Neural progenitor cell (in vitro differentiated cells): ENCODE data around the gene PEX12. TPM values are rescaled to one million over a fixed set of nuclear protein-coding genes. Genes with fewer than 3 reads are reported as not detected.
"Not testable (repeated sequence)": the region's sequence is repeated elsewhere in the genome, so short reads cannot be mapped to it uniquely, and the experiment has no call there.

Source experiments
- DNase-seq: peaks from one replicate; pipeline ENCODE4 v3.0.0-alpha.2; 2016; ENCODE audit warnings: low spot score
- H2AFZ ChIP-seq: fragments of 200-600 bp; sonication (generic); replicated peaks from 2 replicates; pipeline ENCODE4 v1.6.1; 2016; ENCODE audit warnings: antibody characterized with exemption
- H3F3A ChIP-seq: fragments of 200-600 bp; sonication (generic); 2 replicates; pipeline ENCODE4 v1.6.1; 2016; ENCODE audit warnings: antibody characterized with exemption, low read depth
- H3K27ac ChIP-seq: fragments of 200-600 bp; sonication (generic); 2 replicates; pipeline ENCODE4 v1.5.1; 2016; ENCODE audit warnings: mild to moderate bottlenecking
- H3K27me3 ChIP-seq: fragments of 200-600 bp; sonication (generic); 2 replicates; pipeline ENCODE4 v1.6.1; 2016; ENCODE audit warnings: mild to moderate bottlenecking, moderate library complexity
- H3K36me3 ChIP-seq: fragments of 200-600 bp; sonication (generic); 2 replicates; pipeline ENCODE4 v1.5.1; 2016
- H3K4me1 ChIP-seq: fragments of 200-600 bp; sonication (generic); 2 replicates; pipeline ENCODE4 v1.6.1; 2016; ENCODE audit warnings: mixed run types
- H3K4me2 ChIP-seq: fragments of 200-600 bp; sonication (generic); 2 replicates; pipeline ENCODE4 v1.6.1; 2016
- H3K4me3 ChIP-seq: fragments of 200-600 bp; sonication (generic); 2 replicates; pipeline ENCODE4 v1.5.1; 2016
- H3K79me2 ChIP-seq: fragments of 200-600 bp; sonication (generic); 2 replicates; pipeline ENCODE4 v1.6.1; 2016; ENCODE audit warnings: low read depth
- H3K9ac ChIP-seq: fragments of 200-600 bp; sonication (generic); 2 replicates; pipeline ENCODE4 v1.6.1; 2016
- H3K9me3 ChIP-seq: fragments of 200-600 bp; sonication (generic); 2 replicates; pipeline ENCODE4 v1.5.1; 2016; ENCODE audit warnings: low read depth
- H4K20me1 ChIP-seq: fragments of 200-600 bp; sonication (generic); 2 replicates; pipeline ENCODE4 v1.6.1; 2016; ENCODE audit warnings: low read depth
- H3K27ac Mint-ChIP-seq: 3 replicates; pipeline ENCODE4 v1.8.0; 2021; ENCODE audit warnings: mixed read lengths
- H3K27me3 Mint-ChIP-seq: 2 replicates; pipeline ENCODE4 v1.8.0; 2022; ENCODE audit warnings: low read depth, mild to moderate bottlenecking, inconsistent platforms, moderate library complexity, mixed read lengths; ENCODE audit not compliant: insufficient read depth
- H3K36me3 Mint-ChIP-seq: 3 replicates; pipeline ENCODE4 v1.8.0; 2021; ENCODE audit warnings: mixed read lengths
- H3K4me1 Mint-ChIP-seq: 3 replicates; pipeline ENCODE4 v1.8.0; 2021; ENCODE audit warnings: mixed read lengths
- H3K4me3 Mint-ChIP-seq: 3 replicates; pipeline ENCODE4 v1.8.0; 2021; ENCODE audit warnings: mild to moderate bottlenecking, moderate library complexity, mixed read lengths
- H3K9me3 Mint-ChIP-seq: 3 replicates; pipeline ENCODE4 v1.8.0; 2020; ENCODE audit warnings: mixed read lengths
- EZH2 ChIP-seq: fragments of 200-600 bp; sonication (generic); IDR thresholded peaks from 2 replicates; pipeline ENCODE4 v1.6.1; 2017; ENCODE audit warnings: antibody characterized with exemption, mild to moderate bottlenecking, moderate library complexity
- EZH2phosphoT487 ChIP-seq: fragments of 200-600 bp; sonication (generic); IDR thresholded peaks from 2 replicates; pipeline ENCODE4 v1.6.1; 2017; ENCODE audit warnings: antibody characterized with exemption
- total RNA-seq: library from RNA; depleted of rRNA; stranded (reverse); fragments of >200 nt; gene quantifications from 2 replicates; pipeline ENCODE4 v1.2.3, GENCODE V29; 2015; ENCODE audit warnings: low replicate concordance
- TF ChIP-seq, protein P1 (sequence below): fragments of 200-600 bp; sonication (generic); IDR thresholded peaks from 2 replicates; pipeline ENCODE4 v1.5.1; 2017; ENCODE audit warnings: antibody characterized with exemption, mild to moderate bottlenecking

PEX12 gene
- total RNA-seq, 1 donor from 2014 or later = 7.0 TPM

DNA sequence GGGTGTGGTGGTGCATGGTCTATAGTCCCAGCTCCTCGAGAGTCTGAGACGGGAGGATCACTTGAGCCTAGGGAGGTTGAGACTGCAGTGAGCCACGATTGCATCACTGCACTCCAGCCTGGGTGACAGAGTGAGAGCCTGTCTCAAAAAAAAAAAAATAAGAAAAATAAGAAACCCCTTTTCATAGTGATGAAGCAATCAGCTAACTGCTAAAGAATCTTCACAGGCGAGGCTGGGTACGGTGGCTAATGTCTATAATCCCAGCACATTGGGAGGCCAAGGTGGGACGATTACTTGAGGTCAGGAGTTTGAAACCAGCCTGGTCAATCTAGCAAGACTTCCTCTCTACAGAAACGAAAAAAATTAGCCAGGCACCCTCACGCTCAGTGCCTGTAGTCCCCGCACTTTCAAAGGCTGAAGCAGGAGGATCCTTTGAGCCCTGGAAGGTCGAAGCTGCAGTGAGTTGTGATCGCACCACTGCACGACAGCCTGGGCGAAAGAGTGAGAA, 41.7 kb downstream of the PEX12 start:
- Histone ChIP-seq H3F3A (no peaks in the 10 kb centered on the region), H3K27ac (no peak overlapping the region), H3K4me2 (no peak overlapping the region), H3K4me1 (no peaks in the 10 kb centered on the region), H3K27me3 (peaks cover 20% of the 10 kb centered on the region), H2AFZ (no peak overlapping the region), H4K20me1 (no peaks in the 10 kb centered on the region), H3K9me3 (no peaks in the 10 kb centered on the region), H3K36me3 (no peaks in the 10 kb centered on the region), H3K79me2 (no peaks in the 10 kb centered on the region), H3K4me3 (no peak overlapping the region), H3K9ac (no peak overlapping the region)
- Mint-ChIP-seq H3K4me1 (no peaks in the 10 kb centered on the region), H3K4me3 (no peak overlapping the region), H3K27me3 (peaks cover 7% of the 10 kb centered on the region), H3K27ac (no peak overlapping the region), H3K36me3 (no peaks in the 10 kb centered on the region), H3K9me3 (no peaks in the 10 kb centered on the region)
- no peak for DNase-seq
- TF ChIP-seq EZH2phosphoT487 (no peak), EZH2 (no peak)
- TF ChIP-seq, protein P1, sequence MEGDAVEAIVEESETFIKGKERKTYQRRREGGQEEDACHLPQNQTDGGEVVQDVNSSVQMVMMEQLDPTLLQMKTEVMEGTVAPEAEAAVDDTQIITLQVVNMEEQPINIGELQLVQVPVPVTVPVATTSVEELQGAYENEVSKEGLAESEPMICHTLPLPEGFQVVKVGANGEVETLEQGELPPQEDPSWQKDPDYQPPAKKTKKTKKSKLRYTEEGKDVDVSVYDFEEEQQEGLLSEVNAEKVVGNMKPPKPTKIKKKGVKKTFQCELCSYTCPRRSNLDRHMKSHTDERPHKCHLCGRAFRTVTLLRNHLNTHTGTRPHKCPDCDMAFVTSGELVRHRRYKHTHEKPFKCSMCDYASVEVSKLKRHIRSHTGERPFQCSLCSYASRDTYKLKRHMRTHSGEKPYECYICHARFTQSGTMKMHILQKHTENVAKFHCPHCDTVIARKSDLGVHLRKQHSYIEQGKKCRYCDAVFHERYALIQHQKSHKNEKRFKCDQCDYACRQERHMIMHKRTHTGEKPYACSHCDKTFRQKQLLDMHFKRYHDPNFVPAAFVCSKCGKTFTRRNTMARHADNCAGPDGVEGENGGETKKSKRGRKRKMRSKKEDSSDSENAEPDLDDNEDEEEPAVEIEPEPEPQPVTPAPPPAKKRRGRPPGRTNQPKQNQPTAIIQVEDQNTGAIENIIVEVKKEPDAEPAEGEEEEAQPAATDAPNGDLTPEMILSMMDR = no peak

DNA sequence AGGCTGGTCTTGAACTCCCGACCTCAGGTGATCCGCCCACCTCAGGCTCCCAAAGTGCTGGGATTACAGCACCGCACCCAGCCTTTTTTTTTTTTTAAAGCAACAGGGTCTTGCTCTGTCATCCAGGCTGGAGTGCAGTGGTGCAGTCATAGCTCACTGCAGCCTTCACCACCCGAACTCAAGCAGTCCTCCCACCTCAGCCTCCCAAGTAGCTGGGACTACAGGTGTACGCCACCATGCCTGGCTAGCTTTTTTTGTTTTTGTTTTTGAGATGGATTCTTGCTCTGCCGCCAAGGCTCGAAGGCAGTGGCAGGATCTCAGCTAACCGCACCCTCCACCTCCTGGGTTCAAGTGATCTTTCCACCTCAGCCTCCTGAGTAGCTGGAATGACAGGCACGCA, 43.0 kb downstream of the PEX12 start:
- H3K27ac Mint-ChIP-seq, H3K9me3 ChIP-seq, H3K4me2 ChIP-seq, H3K27me3 Mint-ChIP-seq, H3K4me3 Mint-ChIP-seq, H3K27me3 ChIP-seq, H3K9me3 Mint-ChIP-seq, H3K4me3 ChIP-seq, H4K20me1 ChIP-seq, H3K4me1 ChIP-seq, H3K79me2 ChIP-seq, H3F3A ChIP-seq, H2AFZ ChIP-seq, DNase-seq, H3K9ac ChIP-seq, H3K4me1 Mint-ChIP-seq, H3K36me3 Mint-ChIP-seq, H3K36me3 ChIP-seq, H3K27ac ChIP-seq: not testable (repeated sequence)

DNA sequence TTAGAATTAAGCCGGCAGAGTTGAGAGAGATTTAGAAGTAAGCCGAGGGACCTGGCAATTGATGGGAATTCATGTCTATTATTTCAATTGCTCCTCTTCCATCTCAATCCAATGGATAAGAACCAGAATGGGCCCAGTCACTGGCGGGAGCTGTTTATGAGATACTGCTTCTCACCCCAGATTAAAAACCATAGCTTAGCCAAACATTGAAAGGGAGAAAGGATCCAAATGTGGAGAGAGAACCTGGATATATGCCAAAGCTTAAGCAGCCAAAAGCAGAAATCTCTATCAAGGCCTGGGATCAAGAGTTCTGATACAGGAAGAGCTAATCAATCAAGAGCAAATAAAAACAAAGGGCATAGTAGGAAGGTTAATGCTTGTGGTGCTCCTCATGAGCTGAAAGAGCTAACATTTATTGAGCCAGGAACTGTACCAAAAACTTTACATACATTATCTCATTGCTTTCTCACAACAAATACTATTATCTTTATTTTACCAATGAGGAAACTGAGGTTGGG, 43.7 kb downstream of the PEX12 start:
- Histone ChIP-seq H3K4me1 (no peaks in the 10 kb centered on the region), H3K9me3 (no peaks in the 10 kb centered on the region), H3F3A (no peaks in the 10 kb centered on the region), H3K27ac (no peak overlapping the region), H3K4me2 (no peak overlapping the region), H3K36me3 (no peaks in the 10 kb centered on the region), H4K20me1 (no peaks in the 10 kb centered on the region), H3K79me2 (no peaks in the 10 kb centered on the region), H2AFZ (no peak overlapping the region), H3K9ac (no peak overlapping the region), H3K4me3 (no peak overlapping the region), H3K27me3 (peaks cover 2% of the 10 kb centered on the region)
- Mint-ChIP-seq H3K9me3 (no peaks in the 10 kb centered on the region), H3K4me3 (no peak overlapping the region), H3K27me3 (peaks cover 4% of the 10 kb centered on the region), H3K4me1 (no peaks in the 10 kb centered on the region), H3K36me3 (no peaks in the 10 kb centered on the region), H3K27ac (no peak overlapping the region)
- TF ChIP-seq EZH2phosphoT487 = no peak
- TF ChIP-seq EZH2 = no peak
- TF ChIP-seq, protein P1 = no peak
- no peak for DNase-seq

DNA sequence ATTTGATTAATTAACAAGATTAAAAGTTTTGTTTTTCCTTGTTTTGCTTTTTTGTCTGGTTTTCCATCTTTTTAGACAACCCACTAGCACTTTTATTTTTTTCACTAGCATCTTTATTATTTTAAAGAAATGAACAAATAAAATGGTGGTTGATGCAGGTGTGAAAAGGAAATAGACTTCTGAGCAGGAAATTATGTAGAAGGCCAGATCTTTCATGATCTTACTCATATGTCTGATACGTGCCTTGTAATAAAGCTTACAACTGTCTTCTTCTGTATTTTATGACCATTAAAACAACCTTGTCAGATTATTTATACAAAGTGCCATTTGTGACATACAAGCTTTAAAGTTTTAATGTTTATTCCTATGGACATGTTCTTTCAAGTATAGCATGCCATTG, 47.2 kb downstream of the PEX12 start:
- TF ChIP-seq EZH2 (no peak), EZH2phosphoT487 (no peak)
- TF ChIP-seq, protein P1 = no peak
- no peaks in the 10 kb centered on the region for H3K79me2 ChIP-seq
- peaks cover 7% of the 10 kb centered on the region for H3K9me3 Mint-ChIP-seq
- no peaks in the 10 kb centered on the region for H4K20me1 ChIP-seq
- H3K27ac Mint-ChIP-seq = no peak overlapping the region
- no peaks in the 10 kb centered on the region for H3K36me3 Mint-ChIP-seq
- H3K27me3 ChIP-seq = peaks cover 6% of the 10 kb centered on the region
- no peaks in the 10 kb centered on the region for H3F3A ChIP-seq
- DNase-seq = no peak
- H3K9me3 ChIP-seq = no peaks in the 10 kb centered on the region
- no peaks in the 10 kb centered on the region for H3K4me1 ChIP-seq
- peaks cover 3% of the 10 kb centered on the region for H3K27me3 Mint-ChIP-seq
- H2AFZ ChIP-seq = no peak overlapping the region
- H3K4me1 Mint-ChIP-seq = no peaks in the 10 kb centered on the region
- H3K4me3 ChIP-seq = no peak overlapping the region
- no peak overlapping the region for H3K4me3 Mint-ChIP-seq
- no peak overlapping the region for H3K9ac ChIP-seq
- H3K27ac ChIP-seq = no peak overlapping the region
- no peaks in the 10 kb centered on the region for H3K36me3 ChIP-seq
- no peak overlapping the region for H3K4me2 ChIP-seq
